Measurements from ENCODE around the gene SLC22A23.

GRCh38 chr6:3369985-3370360 is 86.9 kb downstream of the SLC22A23 start:
- TF ChIP-seq CTCF (IDR thresholded peaks at IDR 0.05; ENCODE audit: insufficient read depth, low read depth, low read length) = no peak
- no peak for TF ChIP-seq EZH2 (IDR thresholded peaks at IDR 0.05; ENCODE audit: insufficient read depth, low read length)
